ENCODE measurements around the gene SLC10A3.

SLC10A3 gene

DNA sequence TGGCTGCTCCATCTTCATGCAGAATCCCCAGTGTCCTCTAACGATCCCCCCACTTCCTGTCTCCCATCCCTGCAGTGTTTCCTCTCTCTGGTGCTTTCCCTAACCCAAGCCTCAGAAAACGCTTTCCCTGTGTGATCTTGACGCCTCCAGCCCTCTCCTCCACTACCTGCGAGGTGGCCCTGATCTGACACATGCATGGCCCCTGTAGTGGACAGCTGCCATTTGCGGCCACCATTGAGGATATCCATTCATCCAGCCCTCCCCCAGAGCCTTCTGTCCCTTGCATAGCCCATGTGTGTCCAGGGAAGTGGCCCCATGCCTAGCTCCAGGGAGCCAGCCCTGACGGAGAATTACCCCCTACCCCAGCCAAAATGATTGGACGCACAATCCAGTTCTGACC lies 7.1 kb downstream of the SLC10A3 start:
- no peak for DNase-seq

DNA sequence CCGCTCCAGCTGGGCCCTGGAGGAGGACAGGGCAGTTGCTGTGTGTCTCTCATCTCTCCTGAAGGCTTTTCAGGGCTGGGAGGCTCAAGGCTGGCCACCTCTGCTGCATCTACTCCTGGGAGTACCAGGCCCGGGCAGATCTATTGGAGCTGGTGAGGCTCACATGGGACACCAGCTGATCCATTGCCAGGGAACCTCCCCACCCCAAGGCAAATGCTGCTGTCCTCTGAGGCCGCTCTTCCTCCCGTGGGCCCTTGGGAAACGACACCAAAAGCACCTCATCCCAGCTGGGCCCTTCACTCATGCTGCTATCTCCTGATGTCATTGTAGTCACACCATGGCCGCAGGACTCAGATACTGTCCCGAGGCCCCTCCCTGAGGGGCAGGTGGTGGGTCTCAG lies 7.6 kb downstream of the SLC10A3 start:
- DNase-seq = no peak

DNA sequence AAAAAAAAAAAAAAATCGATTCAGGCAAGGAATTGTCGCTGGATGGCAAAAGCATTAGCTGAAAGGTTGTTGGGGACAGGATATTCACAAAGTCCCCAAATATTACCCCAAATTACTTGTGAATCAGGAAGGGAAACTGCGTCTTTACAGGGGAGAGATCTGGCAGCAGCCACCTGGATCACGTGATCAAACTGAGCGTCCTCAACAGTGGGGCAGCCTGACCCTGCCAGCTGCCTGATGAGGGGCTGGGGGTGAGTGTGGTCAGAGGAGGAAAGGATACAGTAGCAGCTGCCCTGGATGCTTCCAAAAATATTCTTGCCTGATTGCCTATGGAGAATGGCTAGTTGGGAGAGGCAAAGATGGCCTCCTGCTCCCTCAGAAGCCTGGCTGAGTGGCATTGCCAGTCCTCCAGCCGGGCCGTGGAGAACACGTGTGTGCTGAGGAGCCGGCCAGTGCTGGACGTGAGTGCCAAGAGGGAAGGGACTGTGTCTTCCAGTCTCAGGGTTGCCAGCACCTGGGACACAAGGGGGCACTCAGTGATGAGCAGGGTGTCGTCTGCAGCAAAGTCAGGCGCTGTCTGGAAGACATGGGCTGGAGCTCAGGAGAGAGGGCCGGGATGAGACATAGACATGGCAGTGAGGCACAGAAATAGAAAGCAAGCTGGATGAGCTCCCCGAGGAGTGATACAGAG lies 8.4 kb downstream of the SLC10A3 start:
- no peak for DNase-seq

- no peak for DNase-seq
Observed at GRCh38 chrX:154481195-154481594, 9.2 kb downstream of the SLC10A3 start.

DNA sequence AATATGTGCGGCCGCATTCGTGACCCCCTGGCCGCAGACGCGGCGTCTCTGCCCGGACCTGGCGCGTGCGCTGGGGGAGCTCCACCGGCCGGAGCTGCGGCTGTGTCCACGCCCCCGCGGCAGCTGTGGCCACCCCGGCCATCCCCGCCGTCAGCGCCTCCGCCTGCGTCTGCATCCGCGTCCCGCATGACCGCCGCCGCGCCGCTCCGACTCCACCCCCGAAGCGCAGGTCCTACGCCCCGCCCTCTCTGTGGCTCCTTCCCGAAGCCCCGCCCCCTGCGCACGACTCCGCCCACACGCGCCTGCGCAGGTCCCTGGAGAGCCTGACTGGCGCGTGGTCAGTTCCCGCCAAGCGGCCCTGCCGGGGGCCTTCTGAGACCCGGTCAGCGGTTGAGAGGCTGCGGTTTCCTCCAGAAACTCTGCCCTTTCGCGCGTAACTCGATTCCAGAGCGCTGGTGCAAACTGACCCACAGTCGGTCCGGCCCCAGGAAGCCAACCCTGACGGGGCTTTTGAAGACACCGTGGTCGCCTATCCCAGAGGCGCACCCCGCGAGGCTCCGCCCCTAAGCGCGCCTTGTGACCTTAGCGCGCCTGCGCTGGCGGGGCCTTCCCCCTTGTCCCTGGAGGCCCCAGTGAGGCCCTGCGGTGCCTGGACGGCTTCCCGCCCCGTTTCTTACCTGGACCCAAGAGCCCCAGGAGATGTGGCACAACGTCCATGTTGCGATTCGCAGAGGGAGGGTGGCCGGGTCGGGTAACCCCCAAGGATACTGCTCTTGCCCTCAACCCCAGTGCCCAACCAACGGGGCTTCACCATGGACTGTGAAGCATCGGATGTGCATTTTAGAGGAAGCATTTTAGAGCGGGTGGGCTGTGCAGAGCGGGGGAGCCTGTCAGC lies 11.5 kb downstream of the SLC10A3 start, which contains the start of gene LAGE3:
Gene LAGE3 (minus strand): TSS at position 554 of the 895 bp plus-strand sequence. CDS start 366 bp downstream, at position 188.
- DNase-seq = peak; percentile 89

DNA sequence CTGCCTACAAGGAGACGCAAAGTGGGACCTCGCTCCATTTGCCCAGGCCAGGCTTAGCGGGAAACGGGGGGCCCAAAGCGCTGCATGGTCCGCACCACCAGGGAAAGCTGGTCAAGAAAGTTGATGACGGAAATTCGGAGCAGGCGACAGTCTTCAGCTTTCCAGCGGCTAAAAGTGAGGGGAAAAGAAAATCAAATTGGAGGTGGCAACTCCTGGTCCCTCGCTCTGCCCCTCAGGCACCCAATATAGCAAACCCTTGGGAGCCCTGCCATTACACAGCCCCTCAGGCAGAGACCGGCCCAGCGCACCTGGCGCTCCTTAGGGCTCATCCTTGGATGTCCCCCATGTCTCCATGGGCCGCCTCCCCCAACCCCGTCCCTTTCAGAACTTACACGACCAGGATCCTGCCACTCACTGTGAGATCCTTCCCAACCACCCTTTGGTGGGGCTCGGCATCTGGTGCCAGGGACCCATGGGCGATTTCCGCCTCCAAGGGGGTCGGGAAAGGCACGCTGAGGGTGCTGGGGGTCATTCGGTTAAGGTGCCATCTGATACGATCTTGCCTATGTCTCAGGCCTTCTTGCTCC lies 12.4 kb downstream of the SLC10A3 start:
- no peak for DNase-seq

DNA sequence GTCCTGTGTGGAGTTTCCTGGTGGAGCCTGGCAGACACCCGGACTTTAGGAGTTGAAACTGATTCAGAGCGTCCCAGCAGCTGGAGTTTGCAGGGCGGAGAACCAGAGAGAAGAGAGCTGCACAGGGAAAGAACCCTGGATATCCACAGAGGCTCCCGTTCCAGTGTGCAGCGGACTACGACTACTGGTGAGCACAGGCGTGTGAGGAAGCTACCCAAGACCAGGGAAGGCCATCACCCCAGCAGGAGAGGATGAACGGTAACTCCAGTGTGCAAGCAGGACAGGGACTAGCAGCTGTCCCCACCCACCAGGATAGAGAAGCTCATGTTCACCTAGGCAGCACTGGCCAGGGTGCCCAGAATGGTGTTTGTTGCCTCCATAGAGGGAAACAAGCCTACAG lies 13.6 kb downstream of the SLC10A3 start:
- DNase-seq = no peak

GRCh38 chrX:154473683-154474082 lies 16.7 kb downstream of the SLC10A3 start:
- DNase-seq = no peak

- peak; percentile 76 for DNase-seq
Observed at GRCh38 chrX:154472685-154473632, 17.5 kb downstream of the SLC10A3 start.

- DNase-seq = no peak
Observed at GRCh38 chrX:154471839-154472684, 18.4 kb downstream of the SLC10A3 start.

GRCh38 chrX:154470914-154471568 lies 19.4 kb downstream of the SLC10A3 start:
- DNase-seq = peak; percentile 17

DNA sequence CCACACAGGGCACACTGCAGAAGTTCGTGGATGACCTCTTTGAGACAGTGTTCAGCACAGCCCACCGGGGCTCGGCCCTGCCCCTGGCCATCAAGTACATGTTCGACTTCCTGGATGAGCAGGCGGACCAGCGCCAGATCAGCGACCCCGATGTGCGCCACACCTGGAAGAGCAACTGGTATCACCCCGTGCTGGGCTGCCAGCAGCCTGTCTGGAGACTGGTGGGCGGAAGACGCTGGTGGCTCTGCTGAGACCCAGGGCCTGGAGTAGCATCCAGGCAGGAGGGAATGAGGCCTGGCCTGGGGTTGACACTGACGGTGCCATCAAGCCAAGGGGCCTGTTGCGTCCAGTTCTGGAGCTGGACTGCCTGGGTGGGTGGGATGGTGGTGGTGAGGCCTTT lies 20.0 kb downstream of the SLC10A3 start:
- no peak for DNase-seq

GRCh38 chrX:154469880-154470279 lies 20.5 kb downstream of the SLC10A3 start:
- no peak for DNase-seq

- DNase-seq = no peak
Observed at GRCh38 chrX:154469114-154469513, 21.3 kb downstream of the SLC10A3 start.

DNA sequence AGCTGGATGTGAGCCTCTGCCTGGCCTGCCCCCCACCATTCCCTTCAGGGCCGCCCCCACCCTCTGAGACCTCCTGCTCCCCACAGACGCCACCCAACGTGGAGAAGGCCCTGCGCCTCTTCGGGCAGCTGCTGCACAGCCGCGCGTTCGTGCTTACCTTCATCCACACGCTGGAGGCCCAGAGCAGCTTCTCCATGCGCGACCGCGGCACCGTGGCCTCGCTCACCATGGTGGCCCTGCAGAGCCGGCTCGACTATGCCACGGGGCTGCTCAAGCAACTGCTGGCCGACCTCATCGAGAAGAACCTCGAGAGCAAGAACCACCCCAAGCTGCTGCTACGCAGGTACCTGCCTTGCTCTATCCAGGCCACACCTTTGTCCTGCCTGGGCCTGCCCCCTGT lies 22.2 kb downstream of the SLC10A3 start:
- DNase-seq = no peak

GRCh38 chrX:154467556-154467955 lies 22.9 kb downstream of the SLC10A3 start:
- DNase-seq = no peak

DNA sequence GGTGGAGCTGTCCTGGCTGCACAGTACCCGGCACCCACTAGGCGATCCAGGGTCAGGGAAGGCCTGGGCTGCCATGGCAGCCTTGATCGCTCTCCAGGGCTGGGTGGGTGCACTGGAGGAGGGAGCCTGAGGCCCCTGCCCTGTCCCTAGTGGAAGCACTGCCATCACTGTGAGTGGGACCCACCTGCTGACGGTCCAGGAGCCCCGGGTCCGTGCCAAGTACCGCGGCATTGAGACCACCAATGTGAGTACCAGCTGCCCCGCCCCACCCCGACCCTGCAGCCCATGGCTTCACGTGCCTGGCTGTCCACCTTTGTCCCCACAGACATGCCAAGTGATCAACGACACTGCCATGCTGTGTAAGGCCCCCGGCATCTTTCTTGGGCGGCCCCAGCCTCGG lies 23.5 kb downstream of the SLC10A3 start:
- DNase-seq = no peak

DNA sequence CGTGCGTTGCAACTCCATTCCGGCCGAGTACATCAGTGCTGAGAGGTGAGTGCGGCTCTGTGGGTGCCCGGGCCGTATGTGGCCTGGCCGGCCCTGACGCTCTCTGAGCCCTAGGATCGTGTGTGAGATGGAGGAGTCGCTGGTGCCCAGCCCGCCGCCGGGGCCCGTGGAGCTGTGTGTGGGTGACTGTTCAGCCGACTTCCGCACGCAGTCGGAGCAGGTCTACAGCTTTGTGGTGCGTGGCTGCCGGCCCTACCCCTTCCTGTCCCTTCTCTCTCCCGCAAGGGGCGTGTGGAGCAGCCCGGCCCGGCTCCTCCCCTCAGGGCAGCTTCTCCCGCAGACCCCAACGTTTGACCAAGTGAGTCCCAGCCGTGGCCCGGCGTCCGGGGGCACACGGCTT lies 24.4 kb downstream of the SLC10A3 start:
- no peak for DNase-seq

- DNase-seq = no peak
Observed at GRCh38 chrX:154465601-154466000, 24.8 kb downstream of the SLC10A3 start.

- DNase-seq = no peak
Observed at GRCh38 chrX:154464806-154465365, 25.5 kb downstream of the SLC10A3 start.

All from hematopoietic multipotent progenitor cell treated with erythropoietin and hydrocortisone succinate and interleukin-3 and kit ligand, for 8 days (in vitro differentiated cells).